HG03280 (cell line): ENCODE measurements around the gene CEACAM16.
"Not testable (repeated sequence)": the region's sequence is repeated elsewhere in the genome, so short reads cannot be mapped to it uniquely, and the experiment has no call there.

Experiments
- ATAC-seq: cut with Tn5 transposase; IDR thresholded peaks from one replicate; pipeline ENCODE4 v1.9.1; 2021; ENCODE audit warnings: mild to moderate bottlenecking, moderate library complexity; ENCODE audit not compliant: unreplicated experiment

The CEACAM16 gene

GRCh38 chr19:44677019-44677811 lies 21.7 kb upstream of the CEACAM16 start:
- no peak for ATAC-seq

GRCh38 chr19:44680536-44680935 lies 18.4 kb upstream of the CEACAM16 start:
- ATAC-seq: no peak

- no peak for ATAC-seq
Measured at GRCh38 chr19:44681992-44682790, 16.8 kb upstream of the CEACAM16 start.

- ATAC-seq: no peak
Measured at GRCh38 chr19:44682807-44683206, 16.1 kb upstream of the CEACAM16 start.

GRCh38 chr19:44683434-44684210 lies 15.3 kb upstream of the CEACAM16 start:
- ATAC-seq: no peak

- not testable (repeated sequence) for ATAC-seq
Measured at GRCh38 chr19:44684396-44684795, 14.6 kb upstream of the CEACAM16 start.

- ATAC-seq: no peak
Measured at GRCh38 chr19:44684892-44685863, 13.8 kb upstream of the CEACAM16 start.

- no peak for ATAC-seq
Measured at GRCh38 chr19:44685877-44686276, 13.1 kb upstream of the CEACAM16 start.

GRCh38 chr19:44686896-44687295 lies 12.1 kb upstream of the CEACAM16 start:
- no peak for ATAC-seq

GRCh38 chr19:44687888-44688287 lies 11.1 kb upstream of the CEACAM16 start:
- no peak for ATAC-seq

- no peak for ATAC-seq
Measured at GRCh38 chr19:44689290-44690130, 9.4 kb upstream of the CEACAM16 start.

- no peak for ATAC-seq
Measured at GRCh38 chr19:44690131-44690440, 8.9 kb upstream of the CEACAM16 start.

- no peak for ATAC-seq
Measured at GRCh38 chr19:44692379-44692721, 6.6 kb upstream of the CEACAM16 start.

- ATAC-seq: no peak
Measured at GRCh38 chr19:44694184-44694579, 4.8 kb upstream of the CEACAM16 start.

GRCh38 chr19:44696939-44697669 lies 1.8 kb upstream of the CEACAM16 start:
- no peak for ATAC-seq

- no peak for ATAC-seq
Measured at GRCh38 chr19:44697670-44698034, 1.3 kb upstream of the CEACAM16 start.

GRCh38 chr19:44700547-44700946 lies 1.6 kb downstream of the CEACAM16 start:
- no peak for ATAC-seq

GRCh38 chr19:44701228-44701627 lies 2.3 kb downstream of the CEACAM16 start:
- no peak for ATAC-seq

- no peak for ATAC-seq
Measured at GRCh38 chr19:44702551-44703176, 3.7 kb downstream of the CEACAM16 start.
